ENCODE measurements around the gene LOXL1.

The LOXL1 gene, protein sequence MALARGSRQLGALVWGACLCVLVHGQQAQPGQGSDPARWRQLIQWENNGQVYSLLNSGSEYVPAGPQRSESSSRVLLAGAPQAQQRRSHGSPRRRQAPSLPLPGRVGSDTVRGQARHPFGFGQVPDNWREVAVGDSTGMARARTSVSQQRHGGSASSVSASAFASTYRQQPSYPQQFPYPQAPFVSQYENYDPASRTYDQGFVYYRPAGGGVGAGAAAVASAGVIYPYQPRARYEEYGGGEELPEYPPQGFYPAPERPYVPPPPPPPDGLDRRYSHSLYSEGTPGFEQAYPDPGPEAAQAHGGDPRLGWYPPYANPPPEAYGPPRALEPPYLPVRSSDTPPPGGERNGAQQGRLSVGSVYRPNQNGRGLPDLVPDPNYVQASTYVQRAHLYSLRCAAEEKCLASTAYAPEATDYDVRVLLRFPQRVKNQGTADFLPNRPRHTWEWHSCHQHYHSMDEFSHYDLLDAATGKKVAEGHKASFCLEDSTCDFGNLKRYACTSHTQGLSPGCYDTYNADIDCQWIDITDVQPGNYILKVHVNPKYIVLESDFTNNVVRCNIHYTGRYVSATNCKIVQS

GRCh38 chr15:73926219-73927002 lies at the start of gene LOXL1:
TSS of gene LOXL1 (plus strand) at chr15:73926462. CDS start at chr15:73926784, 322 bp downstream.
- DNase-seq: peak; percentile 91

DNA sequence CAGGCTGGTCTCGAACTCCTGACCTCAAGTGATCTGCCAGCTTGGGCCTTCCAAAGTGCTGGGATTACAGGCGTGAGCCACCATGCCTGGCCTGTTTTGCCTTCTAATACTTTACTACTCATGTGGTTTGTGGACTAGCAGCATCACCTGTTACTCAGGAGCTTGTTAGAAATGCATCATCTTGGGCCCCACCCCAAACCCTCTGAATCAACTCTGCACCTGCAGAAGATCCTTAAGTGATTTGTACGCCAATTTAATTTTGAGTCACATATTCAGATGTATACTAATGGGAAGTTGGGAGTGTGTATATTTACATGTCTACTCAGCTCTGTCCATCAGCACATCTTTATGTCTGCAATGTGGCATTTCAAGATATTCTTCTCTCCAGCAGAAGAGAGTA lies 46.8 kb upstream of the LOXL1 start:
- DNase-seq: no peak

GRCh38 chr15:73881579-73882320 lies 44.5 kb upstream of the LOXL1 start:
- no peak for DNase-seq

DNA sequence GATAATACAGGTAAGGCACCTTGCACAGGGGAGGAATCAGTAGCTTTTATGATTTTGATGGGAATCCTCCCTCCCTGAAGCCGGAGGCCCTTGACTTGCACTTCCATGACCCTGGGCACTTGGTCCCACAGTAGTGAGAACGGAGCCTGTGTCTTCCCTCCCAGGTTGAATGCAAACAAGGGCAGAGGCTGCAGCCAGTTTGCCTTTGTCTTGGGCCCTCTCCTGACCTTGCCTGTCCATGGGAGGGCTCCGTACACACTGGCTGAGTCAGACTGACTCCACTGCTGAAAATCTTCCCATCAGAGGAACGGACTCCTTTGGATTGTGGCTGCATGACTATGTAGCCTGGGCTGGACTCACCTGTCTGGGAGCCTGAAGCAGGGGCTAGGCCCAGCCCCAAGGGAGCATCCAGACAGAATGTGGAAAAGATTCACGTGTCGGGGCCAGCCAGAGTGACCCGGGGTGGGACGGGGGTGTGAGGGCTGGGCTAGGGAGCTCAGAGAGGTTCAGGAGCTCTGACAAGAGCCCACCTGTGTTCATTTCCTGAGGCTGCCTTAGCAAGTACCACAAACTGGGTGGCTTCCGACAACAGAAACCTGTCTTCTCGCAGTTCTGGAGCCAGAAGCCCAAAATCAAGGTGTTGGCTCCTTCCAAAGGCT lies 43.4 kb upstream of the LOXL1 start:
- no peak for DNase-seq

DNA sequence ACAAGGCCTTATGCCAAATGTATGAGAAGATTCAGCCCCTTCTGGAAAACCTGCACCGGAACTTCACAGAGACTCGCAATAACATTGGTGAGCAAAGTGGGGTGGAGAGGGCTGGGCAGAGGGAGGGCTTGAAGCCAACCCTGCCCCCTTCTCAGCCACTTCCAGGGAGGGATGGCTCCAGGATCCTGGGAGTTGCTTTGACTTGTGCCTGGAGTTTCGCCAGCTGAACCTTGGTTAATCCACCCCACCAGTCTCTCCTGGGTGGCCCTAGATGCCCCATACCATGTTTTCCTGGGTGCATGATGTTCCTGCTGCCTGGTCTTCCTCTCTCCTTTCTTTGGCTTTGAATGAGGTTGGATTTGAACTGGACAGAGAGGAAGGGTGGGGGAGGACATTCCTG lies 42.1 kb upstream of the LOXL1 start:
- DNase-seq: no peak

DNA sequence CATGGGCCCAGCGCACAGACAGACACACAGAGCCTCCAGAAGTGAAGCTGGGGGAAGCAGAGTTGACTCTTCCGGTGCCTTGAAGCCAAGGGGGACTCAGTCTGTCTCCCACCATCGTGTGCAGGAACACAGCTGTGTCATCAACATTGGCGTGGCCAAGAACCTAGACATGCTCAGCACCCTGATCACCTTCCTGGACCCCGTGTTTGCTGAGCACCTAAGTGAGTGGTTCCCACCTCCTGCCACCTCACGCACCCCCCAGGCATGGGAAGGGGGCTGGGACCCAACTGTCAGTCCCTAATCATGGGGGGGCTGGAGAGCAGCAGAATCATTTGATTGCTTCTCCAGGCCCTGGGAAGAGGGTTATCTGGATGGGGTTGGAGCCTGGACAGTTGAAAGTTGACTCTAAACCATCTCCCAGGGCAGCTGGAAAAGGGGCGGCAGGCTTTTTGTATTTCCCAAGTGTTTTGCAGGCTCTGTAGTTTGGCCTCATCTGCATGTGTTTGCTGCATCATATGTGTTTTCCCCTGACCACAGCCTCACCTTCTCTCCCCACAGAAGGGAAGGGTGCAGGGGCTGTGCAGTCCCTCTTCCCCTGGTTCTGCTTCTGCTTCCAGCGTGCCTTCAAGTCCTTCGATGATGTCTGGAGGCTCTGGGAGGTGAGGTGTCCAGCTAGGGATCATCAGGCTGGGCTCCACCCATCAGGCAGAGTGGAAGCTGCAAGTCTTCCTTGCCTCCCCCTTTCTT lies 40.1 kb upstream of the LOXL1 start:
- DNase-seq: no peak

- no peak for DNase-seq
Measured at GRCh38 chr15:73886717-73887345, 39.4 kb upstream of the LOXL1 start.

DNA sequence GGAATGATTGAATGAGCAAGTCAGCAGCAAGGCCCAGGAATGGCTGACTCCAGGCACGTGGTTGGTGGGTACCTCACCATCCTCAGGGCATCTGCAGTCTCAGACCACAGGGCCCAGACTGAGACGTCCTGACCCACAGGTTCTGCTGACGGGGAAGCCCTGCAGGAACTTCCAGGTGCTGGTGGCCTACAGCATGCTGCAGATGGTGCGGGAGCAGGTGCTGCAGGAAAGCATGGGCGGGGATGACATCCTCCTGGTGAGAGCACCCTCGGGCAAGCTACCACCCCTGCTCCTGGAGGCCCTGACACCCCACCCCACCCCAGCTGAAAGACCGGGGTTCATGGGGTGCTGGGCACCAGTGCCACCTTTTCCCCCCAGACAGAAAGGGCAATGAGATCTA lies 38.8 kb upstream of the LOXL1 start:
- no peak for DNase-seq

- no peak for DNase-seq
Measured at GRCh38 chr15:73888224-73889041, 37.8 kb upstream of the LOXL1 start.

GRCh38 chr15:73889053-73889761 lies 37.1 kb upstream of the LOXL1 start:
- DNase-seq: no peak

GRCh38 chr15:73889762-73890124 lies 36.5 kb upstream of the LOXL1 start:
- no peak for DNase-seq

DNA sequence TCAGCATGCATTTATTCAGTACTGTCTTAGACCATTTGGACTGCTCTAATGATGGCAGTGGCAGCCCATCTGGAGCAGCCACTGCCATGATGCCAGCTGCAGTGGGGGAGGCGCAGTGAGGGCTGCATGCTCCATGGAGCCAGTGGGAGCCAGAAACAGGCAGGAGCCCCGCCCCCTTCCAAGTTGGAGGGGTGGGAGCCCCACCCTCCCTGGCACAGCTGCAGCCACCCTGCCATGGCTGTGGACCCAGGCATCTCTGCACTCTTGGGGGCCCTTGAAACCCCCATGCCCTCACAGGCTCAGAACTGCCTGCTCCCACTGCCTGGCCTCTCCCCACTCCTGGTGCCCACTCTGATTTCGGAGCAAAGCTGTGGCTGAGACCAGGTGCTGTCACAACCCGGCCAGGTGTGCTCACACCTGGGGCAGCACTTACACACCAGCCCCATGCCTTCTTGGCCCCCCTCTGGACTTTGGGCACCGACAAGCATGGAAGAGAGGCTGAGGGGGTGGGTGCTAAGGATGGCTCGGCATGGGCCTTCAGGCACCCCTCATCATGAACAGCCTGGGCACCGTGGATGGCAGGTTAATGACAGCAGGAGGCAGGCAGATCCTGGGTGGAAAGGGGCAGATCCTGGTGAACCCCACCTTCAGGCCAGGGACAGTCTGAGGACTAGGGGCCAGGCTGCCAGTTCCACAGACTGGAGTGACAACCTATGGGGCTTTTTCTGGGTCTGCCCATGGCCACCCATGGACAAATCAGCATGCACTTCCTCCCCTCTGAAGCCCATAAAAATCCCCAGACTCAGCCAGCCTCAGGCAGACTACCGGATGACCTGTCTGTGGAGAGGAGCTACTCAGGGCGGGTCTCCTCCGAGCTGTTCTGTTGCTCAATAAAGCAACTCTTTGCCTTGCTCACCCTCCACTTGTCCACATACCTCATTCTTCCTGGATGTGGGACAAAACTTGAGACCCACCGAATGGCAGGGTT lies 34.6 kb upstream of the LOXL1 start:
- no peak for DNase-seq

DNA sequence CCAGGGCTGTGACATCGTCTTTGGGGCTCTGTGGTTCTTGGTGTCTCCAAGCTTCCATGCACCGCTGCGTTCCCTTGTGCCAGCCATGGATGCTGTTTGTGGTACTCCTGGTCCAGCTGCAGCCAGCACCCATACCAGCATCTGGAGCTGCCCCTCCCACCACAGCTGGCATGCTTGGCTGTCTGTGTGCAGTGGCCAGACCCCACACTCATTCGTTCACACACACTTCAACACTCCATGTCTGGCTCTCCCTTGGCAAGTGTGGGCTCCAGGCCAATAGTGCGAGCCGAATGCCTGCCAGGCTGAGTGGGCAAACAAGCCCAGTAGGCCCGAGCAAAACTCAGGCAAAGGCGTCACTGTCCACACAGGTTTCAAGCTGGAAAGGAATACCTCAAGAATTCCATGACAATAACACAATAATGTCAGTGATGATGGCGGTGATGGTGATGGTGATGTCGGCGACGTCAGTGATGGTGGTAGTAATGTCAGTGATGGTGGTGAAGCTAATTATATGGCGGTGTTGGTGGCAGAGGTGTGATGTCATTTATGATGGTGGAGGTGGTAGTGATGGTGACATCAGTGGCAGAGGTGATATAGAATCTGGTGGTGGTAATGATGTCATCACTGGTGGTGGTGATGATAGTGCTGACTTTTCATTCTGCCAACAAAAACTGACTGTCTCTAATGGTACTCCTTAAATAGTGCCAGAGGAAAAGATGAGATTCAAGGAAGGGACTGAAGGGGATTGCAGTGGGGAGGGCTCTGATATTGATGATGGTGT lies 33.6 kb upstream of the LOXL1 start:
- no peak for DNase-seq

DNA sequence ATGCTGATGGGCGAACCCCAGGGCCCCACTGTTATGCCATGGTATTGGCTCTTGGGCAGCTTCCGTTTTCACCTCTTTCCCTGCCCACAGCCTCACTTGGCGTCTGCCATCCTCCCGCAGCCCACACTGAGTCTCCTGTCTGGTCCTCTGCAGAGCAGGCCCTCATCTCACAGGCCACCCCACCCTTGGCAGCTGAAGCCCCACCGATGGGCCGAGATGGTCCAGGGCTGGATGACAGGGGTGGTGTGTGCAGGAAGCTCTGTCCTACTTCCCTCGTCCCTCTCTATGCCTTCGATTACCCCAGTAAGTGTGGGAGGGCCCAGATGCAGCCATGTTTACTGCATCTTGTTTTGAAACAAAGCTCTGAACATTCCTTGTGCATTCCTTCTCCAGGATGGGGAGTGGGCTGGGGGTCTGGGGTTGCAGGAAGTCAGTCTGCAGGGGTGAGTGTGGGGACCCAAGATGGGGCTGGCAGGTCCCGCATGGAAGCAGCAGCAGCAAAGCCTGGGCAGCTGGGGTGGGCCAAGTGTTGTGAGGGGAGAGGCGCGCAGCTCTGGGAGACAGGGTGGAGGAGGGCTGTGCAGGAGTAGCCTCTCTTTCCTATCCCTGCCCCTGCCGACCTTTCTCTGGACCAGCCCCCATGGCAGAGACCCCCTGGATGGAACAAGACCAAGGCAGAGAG lies 32.0 kb upstream of the LOXL1 start:
- no peak for DNase-seq

DNA sequence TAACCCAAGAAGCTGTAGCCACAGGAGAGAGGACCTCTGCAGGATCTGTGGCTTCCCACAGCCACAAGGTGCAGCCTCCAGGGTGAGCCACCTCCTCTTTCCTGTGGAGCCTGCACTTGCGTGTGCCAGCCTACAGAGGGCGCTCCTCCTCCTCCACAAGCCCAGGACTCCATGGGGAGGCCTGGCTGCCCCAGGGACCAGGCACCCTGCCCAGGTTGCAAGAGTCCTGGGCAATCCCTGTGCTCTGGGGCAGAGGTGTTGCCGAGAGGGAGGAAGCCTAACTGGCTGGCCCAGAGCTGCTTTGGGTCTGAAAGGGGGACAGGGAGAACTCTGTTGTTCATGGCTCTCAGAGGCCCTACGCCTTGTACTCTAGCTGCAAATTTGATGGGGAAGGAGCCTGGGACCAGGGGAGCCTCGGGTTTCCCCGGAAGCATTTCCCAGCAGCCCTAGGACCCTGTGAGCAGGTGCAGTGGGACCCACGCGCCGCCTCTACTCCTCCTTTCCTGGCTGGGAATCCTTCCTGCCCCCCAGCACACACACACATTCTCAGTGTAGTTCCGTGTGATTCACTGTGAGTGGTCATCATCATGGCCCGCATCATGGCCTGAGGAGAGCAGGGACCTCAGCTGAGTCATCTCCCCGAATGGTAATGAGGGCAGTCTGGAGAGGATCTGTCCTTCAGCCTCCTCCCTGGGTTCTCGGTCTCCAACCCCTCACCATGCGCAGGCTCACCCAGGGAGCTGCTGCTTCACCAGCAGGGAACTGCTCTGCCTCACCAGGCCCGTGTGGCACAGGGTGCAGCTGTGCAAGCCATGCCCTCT lies 28.6 kb upstream of the LOXL1 start:
- no peak for DNase-seq
